ENCODE measurements around the gene LRBA. TPM values are rescaled to one million over a fixed set of nuclear protein-coding genes. Genes with fewer than 3 reads are reported as not detected.

Gene LRBA
- polyA plus RNA-seq, 1 of the 3 experiments (the other 2 are of a cell fraction): 11.4 TPM

DNA sequence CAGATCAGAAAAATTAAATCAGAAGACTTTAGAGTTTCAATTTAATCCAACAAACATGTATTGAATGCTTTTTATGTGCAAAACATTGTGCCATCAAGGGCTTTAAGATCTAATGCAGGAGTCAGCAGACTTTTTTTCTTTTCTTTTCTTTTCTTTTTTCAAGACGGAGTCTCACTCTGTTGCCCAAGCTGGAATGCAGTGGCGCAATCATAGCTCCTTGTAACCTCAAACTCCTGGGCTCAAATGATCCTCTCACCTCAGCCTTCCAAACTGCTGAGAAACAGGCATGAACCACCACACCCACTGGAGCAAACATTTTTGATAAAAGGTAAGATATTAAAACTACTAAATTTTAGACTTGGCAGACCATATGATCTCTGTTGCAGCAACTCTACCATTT lies 24.6 kb upstream of the LRBA start:
- DNase-seq: no peak
- Histone ChIP-seq H3K4me1 (ENCODE audit: control insufficient read depth in 1 of 2, insufficient read depth in 2 of 2, low read depth in 1 of 2, low read length in 1 of 2) (no peaks in the 10 kb centered on the region), H3K27ac (ENCODE audit: low read depth in 2 of 2, low read length in 1 of 2) (no peak overlapping the region), H3F3A (replicated peaks; ENCODE audit: insufficient read depth) (no peaks in the 10 kb centered on the region), H3K4me2 (no peak overlapping the region), H3K27me3 (ENCODE audit: insufficient read depth) (no peaks in the 10 kb centered on the region), H3K9me3 (no peaks in the 10 kb centered on the region), H3K9ac (no peak overlapping the region), H3K9me2 (no peaks in the 10 kb centered on the region), H3K36me3 (replicated peaks in 1 of 2; ENCODE audit: control insufficient read depth in 1 of 2, insufficient read depth in 2 of 2, low read length in 1 of 2) (no peaks in the 10 kb centered on the region), H2AFZ (ENCODE audit: low read depth) (no peak overlapping the region), H3K4me3 (ENCODE audit: low read depth in 2 of 2, low read length in 1 of 2) (no peak overlapping the region), H4K20me1 (ENCODE audit: insufficient read depth) (no peaks in the 10 kb centered on the region), H3K79me2 (ENCODE audit: insufficient read depth) (no peaks in the 10 kb centered on the region)
- ChIA-PET CTCF (no interaction called here), POLR2A (no interaction called here)
- WGBS (ENCODE audit: low lambda C conversion rate): 98% methylated on average over 2 of the region's 2 CpGs
- no peak for TF ChIP-seq NRF1 (IDR thresholded peaks at IDR 0.05; ENCODE audit: low read depth, low read length)

DNA sequence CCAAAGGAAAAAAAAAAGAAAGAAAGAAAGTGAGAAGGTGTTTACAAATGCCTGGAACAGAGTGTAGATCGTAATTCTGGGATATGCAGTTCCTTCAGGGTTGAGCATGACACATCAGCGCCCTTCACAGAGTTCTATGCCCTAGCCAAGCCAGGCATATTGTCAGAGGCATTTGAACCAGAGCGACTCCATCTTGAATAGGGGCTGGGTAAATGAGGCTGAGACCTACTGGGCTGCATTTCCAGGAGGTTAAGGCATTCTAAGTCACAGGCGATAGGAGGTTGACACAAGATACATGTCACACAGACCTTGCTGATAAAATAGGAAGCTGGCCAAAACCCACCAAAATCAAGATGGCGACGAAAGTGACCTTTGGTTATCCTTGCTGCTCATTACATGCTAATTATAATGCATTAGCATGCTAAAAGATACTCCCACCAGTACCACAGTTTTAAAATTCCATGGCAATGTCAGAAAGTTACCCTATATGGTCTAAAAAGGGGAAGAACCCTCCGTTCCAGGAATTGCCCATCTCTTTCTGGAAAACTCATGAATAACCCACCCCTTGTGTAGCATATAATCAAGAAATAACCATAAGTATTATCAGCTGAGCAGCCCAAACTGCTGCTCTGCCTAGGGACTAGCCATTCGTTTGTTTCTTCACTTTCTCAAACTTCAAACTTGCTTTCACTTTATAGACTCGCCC lies 23.5 kb upstream of the LRBA start:
- H3K4me1 ChIP-seq (ENCODE audit: control insufficient read depth in 1 of 2, insufficient read depth in 2 of 2, low read depth in 1 of 2, low read length in 1 of 2): no peaks in the 10 kb centered on the region
- H3K36me3 ChIP-seq (replicated peaks in 1 of 2; ENCODE audit: control insufficient read depth in 1 of 2, insufficient read depth in 2 of 2, low read length in 1 of 2): no peaks in the 10 kb centered on the region
- POLR2A ChIA-PET: no interaction called here
- H2AFZ ChIP-seq (ENCODE audit: low read depth): no peak overlapping the region
- no peaks in the 10 kb centered on the region for H4K20me1 ChIP-seq (ENCODE audit: insufficient read depth)
- H3K9me2 ChIP-seq: no peaks in the 10 kb centered on the region
- H3K9ac ChIP-seq: no peak overlapping the region
- H3K27ac ChIP-seq (ENCODE audit: low read depth in 2 of 2, low read length in 1 of 2): no peak overlapping the region
- H3K79me2 ChIP-seq (ENCODE audit: insufficient read depth): no peaks in the 10 kb centered on the region
- CTCF ChIA-PET: no interaction called here
- no peaks in the 10 kb centered on the region for H3F3A ChIP-seq (replicated peaks; ENCODE audit: insufficient read depth)
- H3K27me3 ChIP-seq (ENCODE audit: insufficient read depth): no peaks in the 10 kb centered on the region
- no peak overlapping the region for H3K4me3 ChIP-seq (ENCODE audit: low read depth in 2 of 2, low read length in 1 of 2)
- H3K9me3 ChIP-seq: no peaks in the 10 kb centered on the region
- no peak overlapping the region for H3K4me2 ChIP-seq
- TF ChIP-seq, protein P1, sequence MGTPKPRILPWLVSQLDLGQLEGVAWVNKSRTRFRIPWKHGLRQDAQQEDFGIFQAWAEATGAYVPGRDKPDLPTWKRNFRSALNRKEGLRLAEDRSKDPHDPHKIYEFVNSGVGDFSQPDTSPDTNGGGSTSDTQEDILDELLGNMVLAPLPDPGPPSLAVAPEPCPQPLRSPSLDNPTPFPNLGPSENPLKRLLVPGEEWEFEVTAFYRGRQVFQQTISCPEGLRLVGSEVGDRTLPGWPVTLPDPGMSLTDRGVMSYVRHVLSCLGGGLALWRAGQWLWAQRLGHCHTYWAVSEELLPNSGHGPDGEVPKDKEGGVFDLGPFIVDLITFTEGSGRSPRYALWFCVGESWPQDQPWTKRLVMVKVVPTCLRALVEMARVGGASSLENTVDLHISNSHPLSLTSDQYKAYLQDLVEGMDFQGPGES (IDR thresholded peaks at IDR 0.05; ENCODE audit: low read depth, low read length): no peak
- no peak for TF ChIP-seq FOSL2 (IDR thresholded peaks at IDR 0.05; ENCODE audit: borderline replicate concordance, low read depth)
- TF ChIP-seq SMC3 (IDR thresholded peaks at IDR 0.05; ENCODE audit: low read depth, low read length): no peak
- TF ChIP-seq RCOR1 (IDR thresholded peaks at IDR 0.05; ENCODE audit: low read length): no peak
- TF ChIP-seq YY1 (IDR thresholded peaks at IDR 0.05; ENCODE audit: low read depth): no peak
- no peak for TF ChIP-seq SIN3A (IDR thresholded peaks at IDR 0.05; ENCODE audit: borderline replicate concordance, low read depth, low read length)
- TF ChIP-seq RXRA (IDR thresholded peaks at IDR 0.05; ENCODE audit: borderline replicate concordance, low read depth): no peak
- no peak for TF ChIP-seq RFX5 (IDR thresholded peaks at IDR 0.05; ENCODE audit: low read length)
- no peak for TF ChIP-seq MEF2A (IDR thresholded peaks at IDR 0.05; ENCODE audit: borderline replicate concordance, low read depth)
- no peak for TF ChIP-seq NFIC (IDR thresholded peaks at IDR 0.05; ENCODE audit: borderline replicate concordance)
- no peak for TF ChIP-seq FOXJ3 (CRISPR knock-in tag; IDR thresholded peaks at IDR 0.05)
- WGBS (ENCODE audit: low lambda C conversion rate): 89% methylated on average over 9 of the region's 9 CpGs
- no peak for DNase-seq

DNA sequence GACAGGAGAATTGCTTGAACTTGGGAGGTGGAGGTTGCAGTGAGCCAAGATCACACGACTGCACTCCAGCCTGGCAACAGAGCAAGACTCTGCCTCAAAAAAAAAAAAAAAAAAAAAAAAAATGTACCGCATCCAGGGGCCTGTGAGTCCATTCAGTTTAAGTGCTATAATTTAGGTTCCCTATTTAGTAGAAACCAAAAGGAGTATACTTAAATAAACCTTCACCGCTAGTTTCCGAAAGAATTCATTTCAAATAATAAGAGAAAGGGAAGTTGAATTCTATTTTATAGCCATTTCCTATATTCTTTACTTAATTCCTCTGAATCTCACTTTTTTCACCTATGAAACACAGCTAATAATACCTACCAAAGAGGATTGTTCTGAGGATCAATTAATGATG lies 20.8 kb upstream of the LRBA start:
- H3K4me3 ChIP-seq (ENCODE audit: low read depth in 2 of 2, low read length in 1 of 2): no peak overlapping the region
- peaks cover 7% of the 10 kb centered on the region for H3F3A ChIP-seq (replicated peaks; ENCODE audit: insufficient read depth)
- peaks cover 0 to 3% of the 10 kb centered on the region in 2 experiments; a peak in 1 of 4 replicates for H3K4me1 ChIP-seq (ENCODE audit: control insufficient read depth in 1 of 2, insufficient read depth in 2 of 2, low read depth in 1 of 2, low read length in 1 of 2)
- ChIA-PET POLR2A (no interaction called here), CTCF (no interaction called here)
- H3K9me3 ChIP-seq: no peaks in the 10 kb centered on the region
- H3K27ac ChIP-seq (ENCODE audit: low read depth in 2 of 2, low read length in 1 of 2): no peak overlapping the region
- no peaks in the 10 kb centered on the region for H3K79me2 ChIP-seq (ENCODE audit: insufficient read depth)
- H3K4me2 ChIP-seq: no peak overlapping the region
- H3K9me2 ChIP-seq: no peaks in the 10 kb centered on the region
- no peak overlapping the region for H3K9ac ChIP-seq
- no peaks in the 10 kb centered on the region for H3K27me3 ChIP-seq (ENCODE audit: insufficient read depth)
- no peaks in the 10 kb centered on the region for H4K20me1 ChIP-seq (ENCODE audit: insufficient read depth)
- H2AFZ ChIP-seq (ENCODE audit: low read depth): no peak overlapping the region
- DNase-seq: no peak
- no peaks in the 10 kb centered on the region for H3K36me3 ChIP-seq (replicated peaks in 1 of 2; ENCODE audit: control insufficient read depth in 1 of 2, insufficient read depth in 2 of 2, low read length in 1 of 2)
- WGBS (ENCODE audit: low lambda C conversion rate): 88% methylated on average over 4 of the region's 4 CpGs
- TF ChIP-seq, protein P2, sequence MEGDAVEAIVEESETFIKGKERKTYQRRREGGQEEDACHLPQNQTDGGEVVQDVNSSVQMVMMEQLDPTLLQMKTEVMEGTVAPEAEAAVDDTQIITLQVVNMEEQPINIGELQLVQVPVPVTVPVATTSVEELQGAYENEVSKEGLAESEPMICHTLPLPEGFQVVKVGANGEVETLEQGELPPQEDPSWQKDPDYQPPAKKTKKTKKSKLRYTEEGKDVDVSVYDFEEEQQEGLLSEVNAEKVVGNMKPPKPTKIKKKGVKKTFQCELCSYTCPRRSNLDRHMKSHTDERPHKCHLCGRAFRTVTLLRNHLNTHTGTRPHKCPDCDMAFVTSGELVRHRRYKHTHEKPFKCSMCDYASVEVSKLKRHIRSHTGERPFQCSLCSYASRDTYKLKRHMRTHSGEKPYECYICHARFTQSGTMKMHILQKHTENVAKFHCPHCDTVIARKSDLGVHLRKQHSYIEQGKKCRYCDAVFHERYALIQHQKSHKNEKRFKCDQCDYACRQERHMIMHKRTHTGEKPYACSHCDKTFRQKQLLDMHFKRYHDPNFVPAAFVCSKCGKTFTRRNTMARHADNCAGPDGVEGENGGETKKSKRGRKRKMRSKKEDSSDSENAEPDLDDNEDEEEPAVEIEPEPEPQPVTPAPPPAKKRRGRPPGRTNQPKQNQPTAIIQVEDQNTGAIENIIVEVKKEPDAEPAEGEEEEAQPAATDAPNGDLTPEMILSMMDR (IDR thresholded peaks at IDR 0.05): no peak
- TF ChIP-seq, protein P3, sequence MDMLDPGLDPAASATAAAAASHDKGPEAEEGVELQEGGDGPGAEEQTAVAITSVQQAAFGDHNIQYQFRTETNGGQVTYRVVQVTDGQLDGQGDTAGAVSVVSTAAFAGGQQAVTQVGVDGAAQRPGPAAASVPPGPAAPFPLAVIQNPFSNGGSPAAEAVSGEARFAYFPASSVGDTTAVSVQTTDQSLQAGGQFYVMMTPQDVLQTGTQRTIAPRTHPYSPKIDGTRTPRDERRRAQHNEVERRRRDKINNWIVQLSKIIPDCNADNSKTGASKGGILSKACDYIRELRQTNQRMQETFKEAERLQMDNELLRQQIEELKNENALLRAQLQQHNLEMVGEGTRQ (IDR thresholded peaks at IDR 0.05; ENCODE audit: borderline replicate concordance, low read depth, low read length): no peak
- no peak for TF ChIP-seq TEAD4 (IDR thresholded peaks at IDR 0.05; ENCODE audit: borderline replicate concordance, insufficient read depth)
- no peak for TF ChIP-seq YY1 (IDR thresholded peaks at IDR 0.05; ENCODE audit: low read depth)
- TF ChIP-seq FOXM1 (IDR thresholded peaks at IDR 0.05; ENCODE audit: low read depth): no peak
- no peak for TF ChIP-seq JUND (IDR thresholded peaks at IDR 0.05)
- TF ChIP-seq, protein P4, sequence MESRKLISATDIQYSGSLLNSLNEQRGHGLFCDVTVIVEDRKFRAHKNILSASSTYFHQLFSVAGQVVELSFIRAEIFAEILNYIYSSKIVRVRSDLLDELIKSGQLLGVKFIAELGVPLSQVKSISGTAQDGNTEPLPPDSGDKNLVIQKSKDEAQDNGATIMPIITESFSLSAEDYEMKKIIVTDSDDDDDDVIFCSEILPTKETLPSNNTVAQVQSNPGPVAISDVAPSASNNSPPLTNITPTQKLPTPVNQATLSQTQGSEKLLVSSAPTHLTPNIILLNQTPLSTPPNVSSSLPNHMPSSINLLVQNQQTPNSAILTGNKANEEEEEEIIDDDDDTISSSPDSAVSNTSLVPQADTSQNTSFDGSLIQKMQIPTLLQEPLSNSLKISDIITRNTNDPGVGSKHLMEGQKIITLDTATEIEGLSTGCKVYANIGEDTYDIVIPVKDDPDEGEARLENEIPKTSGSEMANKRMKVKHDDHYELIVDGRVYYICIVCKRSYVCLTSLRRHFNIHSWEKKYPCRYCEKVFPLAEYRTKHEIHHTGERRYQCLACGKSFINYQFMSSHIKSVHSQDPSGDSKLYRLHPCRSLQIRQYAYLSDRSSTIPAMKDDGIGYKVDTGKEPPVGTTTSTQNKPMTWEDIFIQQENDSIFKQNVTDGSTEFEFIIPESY (IDR thresholded peaks at IDR 0.05; ENCODE audit: borderline replicate concordance, low read depth): no peak

All from SK-N-SH (cell line).